ENCODE measurements around the gene NDUFA13.

Gene NDUFA13

GRCh38 chr19:19513682-19514081 is 2.3 kb upstream of the NDUFA13 start:
- TF ChIP-seq, protein P1, sequence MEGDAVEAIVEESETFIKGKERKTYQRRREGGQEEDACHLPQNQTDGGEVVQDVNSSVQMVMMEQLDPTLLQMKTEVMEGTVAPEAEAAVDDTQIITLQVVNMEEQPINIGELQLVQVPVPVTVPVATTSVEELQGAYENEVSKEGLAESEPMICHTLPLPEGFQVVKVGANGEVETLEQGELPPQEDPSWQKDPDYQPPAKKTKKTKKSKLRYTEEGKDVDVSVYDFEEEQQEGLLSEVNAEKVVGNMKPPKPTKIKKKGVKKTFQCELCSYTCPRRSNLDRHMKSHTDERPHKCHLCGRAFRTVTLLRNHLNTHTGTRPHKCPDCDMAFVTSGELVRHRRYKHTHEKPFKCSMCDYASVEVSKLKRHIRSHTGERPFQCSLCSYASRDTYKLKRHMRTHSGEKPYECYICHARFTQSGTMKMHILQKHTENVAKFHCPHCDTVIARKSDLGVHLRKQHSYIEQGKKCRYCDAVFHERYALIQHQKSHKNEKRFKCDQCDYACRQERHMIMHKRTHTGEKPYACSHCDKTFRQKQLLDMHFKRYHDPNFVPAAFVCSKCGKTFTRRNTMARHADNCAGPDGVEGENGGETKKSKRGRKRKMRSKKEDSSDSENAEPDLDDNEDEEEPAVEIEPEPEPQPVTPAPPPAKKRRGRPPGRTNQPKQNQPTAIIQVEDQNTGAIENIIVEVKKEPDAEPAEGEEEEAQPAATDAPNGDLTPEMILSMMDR (IDR thresholded peaks at IDR 0.05; ENCODE audit: insufficient read depth, low read depth, low read length, missing control alignments): no peak
- no peak for DNase-seq (ENCODE audit: low read depth)
- no peak overlapping the region for H3K4me3 ChIP-seq (ENCODE audit: low read length)

DNA sequence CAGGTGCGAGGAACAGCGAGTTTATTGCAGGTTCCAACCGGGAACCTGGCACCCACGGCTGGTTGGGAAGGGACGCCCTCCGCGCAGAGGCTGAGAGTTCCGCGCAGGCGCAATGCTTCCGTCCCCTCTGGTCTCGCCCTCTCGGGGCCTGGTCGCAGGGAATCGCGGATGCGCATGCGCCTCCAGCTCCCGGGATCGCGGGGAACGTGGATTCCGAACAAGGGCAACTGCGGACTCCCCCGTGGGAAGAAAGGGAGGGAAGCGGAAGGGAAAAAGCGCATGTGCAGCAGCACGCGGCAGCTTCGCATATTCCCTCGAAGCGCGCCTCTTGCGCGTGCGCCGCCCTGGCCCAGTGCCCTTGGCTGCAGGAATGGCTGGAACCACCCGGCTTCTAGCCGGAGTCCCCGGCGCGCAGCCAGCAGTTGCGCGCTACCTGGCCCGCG is 1.8 kb upstream of the NDUFA13 start:
- H3K4me3 ChIP-seq (ENCODE audit: low read length): no peak overlapping the region
- DNase-seq (ENCODE audit: low read depth): no peak
- TF ChIP-seq, protein P1 (IDR thresholded peaks at IDR 0.05; ENCODE audit: insufficient read depth, low read depth, low read length, missing control alignments): no peak

DNA sequence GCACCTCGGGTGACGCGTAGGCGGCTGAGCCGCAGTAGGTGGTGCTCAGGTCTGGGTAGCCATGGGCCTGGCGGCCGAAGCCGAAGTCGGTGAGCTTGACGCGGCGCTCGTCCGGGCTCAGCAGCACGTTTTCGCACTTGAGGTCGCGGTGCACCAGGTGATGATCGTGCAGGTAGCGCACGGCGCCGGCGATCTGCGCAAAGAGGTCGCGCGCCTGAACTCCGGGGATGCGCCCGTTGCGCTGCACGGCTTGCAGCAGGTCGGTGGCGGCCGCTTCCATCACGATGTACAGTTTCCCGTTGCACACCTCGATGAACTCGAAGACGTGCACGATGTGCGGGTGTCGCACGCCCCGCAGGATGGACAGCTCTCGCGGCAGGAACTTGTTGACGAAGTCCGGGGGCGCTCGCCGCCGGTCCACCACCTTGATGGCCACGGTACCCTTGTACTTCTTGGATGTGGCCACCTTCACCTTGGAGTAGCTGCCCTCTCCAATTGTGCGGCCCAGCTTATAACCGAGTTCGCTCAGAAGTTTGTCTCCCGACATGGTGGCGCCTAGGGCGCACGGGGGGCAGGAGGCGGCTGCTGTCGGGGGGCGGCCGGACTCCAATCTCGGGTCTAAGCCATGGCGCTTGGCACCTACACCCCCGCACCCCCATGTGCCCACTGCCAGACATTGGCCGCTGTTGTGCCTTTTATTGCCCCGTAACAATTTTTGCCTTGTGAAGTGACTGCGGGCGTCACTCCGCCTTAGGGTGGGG is 964 bp upstream of the NDUFA13 start, which contains the start of gene TSSK6:
Gene TSSK6 (minus strand): TSS at position 668 of the 761 bp plus-strand sequence. CDS start 121 bp downstream, at position 547.
- H3K4me3 ChIP-seq (ENCODE audit: low read length): peak within 1 kb of the TSS; percentile 97
- TF ChIP-seq, protein P1 (IDR thresholded peaks at IDR 0.05; ENCODE audit: insufficient read depth, low read depth, low read length, missing control alignments): no peak
- no peak for DNase-seq (ENCODE audit: low read depth)

GRCh38 chr19:19517235-19517619 is 1.2 kb downstream of the NDUFA13 start:
- H3K4me3 ChIP-seq (ENCODE audit: low read length): peak overlapping the region; percentile 97
- TF ChIP-seq, protein P1 (IDR thresholded peaks at IDR 0.05; ENCODE audit: insufficient read depth, low read depth, low read length, missing control alignments): no peak
- DNase-seq (ENCODE audit: low read depth): no peak

DNA sequence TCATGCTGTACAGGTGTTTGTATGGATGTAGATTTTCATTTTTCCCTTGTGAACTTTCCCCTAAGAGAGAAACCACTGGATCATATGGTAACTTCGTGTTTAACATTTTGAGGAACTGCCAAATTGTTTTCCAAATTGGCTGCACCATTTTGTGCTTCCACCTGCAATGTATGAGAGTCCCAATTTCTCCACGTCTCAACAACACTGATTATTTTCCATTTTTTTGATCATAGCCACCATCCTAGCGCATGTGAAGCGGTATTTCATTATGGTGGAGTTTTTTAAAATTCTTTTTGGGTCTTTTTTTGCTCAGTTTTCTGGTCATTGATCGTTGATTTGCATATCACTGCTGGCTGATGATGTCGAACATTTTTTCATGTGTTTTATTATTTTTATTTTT is 5.0 kb downstream of the NDUFA13 start:
- TF ChIP-seq, protein P1 (IDR thresholded peaks at IDR 0.05; ENCODE audit: insufficient read depth, low read depth, low read length, missing control alignments): no peak
- DNase-seq (ENCODE audit: low read depth): no peak
- no peak overlapping the region for H3K4me3 ChIP-seq (ENCODE audit: low read length)

- no peak overlapping the region for H3K4me3 ChIP-seq (ENCODE audit: low read length)
- TF ChIP-seq, protein P1 (IDR thresholded peaks at IDR 0.05; ENCODE audit: insufficient read depth, low read depth, low read length, missing control alignments): no peak
- DNase-seq (ENCODE audit: low read depth): no peak
These were observed 7.2 kb downstream of the NDUFA13 start for GRCh38 chr19:19523177-19523576.

- DNase-seq (ENCODE audit: low read depth): no peak
- H3K4me3 ChIP-seq (ENCODE audit: low read length): no peak overlapping the region
- TF ChIP-seq, protein P1 (IDR thresholded peaks at IDR 0.05; ENCODE audit: insufficient read depth, low read depth, low read length, missing control alignments): no peak
These were observed 8.0 kb downstream of the NDUFA13 start for GRCh38 chr19:19524053-19524452.

All from epithelial cell of esophagus (primary cell).